Mesothelial cell of epicardium (in vitro differentiated cells): Measurements from ENCODE around the gene NOTCH1. TPM values are rescaled to one million over a fixed set of nuclear protein-coding genes. Genes with fewer than 3 reads are reported as not detected.

Source experiments
- DNase-seq, 2 experiments: peaks; one replicate each; pipeline ENCODE4 v3.0.0; 2021; ENCODE audit warnings: low spot score in 2 of 2; ENCODE audit not compliant: unreplicated experiment in 2 of 2
- H3K27ac Mint-ChIP-seq: 2 replicates; pipeline ENCODE4 v1.8.0; 2021; ENCODE audit warnings: mixed read lengths
- H3K27me3 Mint-ChIP-seq: 2 replicates; pipeline ENCODE4 v1.8.0; 2021; ENCODE audit warnings: low read depth, mixed read lengths
- H3K36me3 Mint-ChIP-seq: 2 replicates; pipeline ENCODE4 v1.8.0; 2021; ENCODE audit warnings: mixed read lengths
- H3K4me1 Mint-ChIP-seq: 2 replicates; pipeline ENCODE4 v1.8.0; 2021; ENCODE audit warnings: mixed read lengths
- H3K4me3 Mint-ChIP-seq: 2 replicates; pipeline ENCODE4 v1.8.0; 2021; ENCODE audit warnings: mild to moderate bottlenecking, moderate library complexity, mixed read lengths
- H3K9me3 Mint-ChIP-seq: 2 replicates; pipeline ENCODE4 v1.8.0; 2021; ENCODE audit warnings: mixed read lengths
- CTCF ChIP-seq: fragments of 200-600 bp; sonication (generic); IDR thresholded peaks from one replicate; pipeline ENCODE4 v1.5.0; 2021; ENCODE audit warnings: antibody characterized with exemption; ENCODE audit not compliant: unreplicated experiment
- total RNA-seq: library from RNA; stranded (reverse); gene quantifications from 3 replicates; pipeline ENCODE4 v1.2.1, GENCODE V29; 2021

NOTCH1 gene
- total RNA-seq, 1 donor from 2014 or later = 107 TPM

- DNase-seq = no peak
- Mint-ChIP-seq H3K9me3 (no peaks in the 10 kb centered on the region), H3K27me3 (no peaks in the 10 kb centered on the region), H3K36me3 (no peaks in the 10 kb centered on the region), H3K4me3 (no peak overlapping the region), H3K27ac (no peak overlapping the region), H3K4me1 (peaks cover 24% of the 10 kb centered on the region)
- no peak for TF ChIP-seq CTCF
Measured at GRCh38 chr9:136538599-136539426, 7.0 kb downstream of the NOTCH1 start.

- H3K36me3 Mint-ChIP-seq = no peaks in the 10 kb centered on the region
Measured at GRCh38 chr9:136537896-136538598, 7.8 kb downstream of the NOTCH1 start.

GRCh38 chr9:136537411-136537810 lies 8.4 kb downstream of the NOTCH1 start:
- Mint-ChIP-seq H3K4me3 (no peak overlapping the region), H3K36me3 (no peaks in the 10 kb centered on the region), H3K27ac (no peak overlapping the region), H3K27me3 (no peaks in the 10 kb centered on the region), H3K4me1 (peaks cover 18% of the 10 kb centered on the region), H3K9me3 (no peaks in the 10 kb centered on the region)
- DNase-seq = no peak
- no peak for TF ChIP-seq CTCF

More at GRCh38 chr9:136537896-136538598, 7.8 kb downstream of the NOTCH1 start:
- DNase-seq = no peak
- Mint-ChIP-seq H3K4me3 (no peak overlapping the region), H3K27ac (no peak overlapping the region), H3K4me1 (peaks cover 19% of the 10 kb centered on the region), H3K27me3 (no peaks in the 10 kb centered on the region), H3K9me3 (no peaks in the 10 kb centered on the region)
- TF ChIP-seq CTCF = no peak

GRCh38 chr9:136536721-136537241 lies 9.1 kb downstream of the NOTCH1 start:
- no peak for DNase-seq
- no peak for TF ChIP-seq CTCF
- no peak overlapping the region for H3K4me3 Mint-ChIP-seq
- H3K27ac Mint-ChIP-seq = no peak overlapping the region
- no peaks in the 10 kb centered on the region for H3K9me3 Mint-ChIP-seq
- H3K27me3 Mint-ChIP-seq = no peaks in the 10 kb centered on the region
- peaks cover 19% of the 10 kb centered on the region for H3K4me1 Mint-ChIP-seq
- H3K36me3 Mint-ChIP-seq = no peaks in the 10 kb centered on the region

GRCh38 chr9:136536051-136536720 lies 9.7 kb downstream of the NOTCH1 start:
- DNase-seq = no peak

More at GRCh38 chr9:136536051-136536720, 9.7 kb downstream of the NOTCH1 start:
- H3K4me1 Mint-ChIP-seq = peaks cover 17% of the 10 kb centered on the region
- H3K4me3 Mint-ChIP-seq = no peak overlapping the region
- no peaks in the 10 kb centered on the region for H3K27me3 Mint-ChIP-seq
- no peaks in the 10 kb centered on the region for H3K36me3 Mint-ChIP-seq
- no peaks in the 10 kb centered on the region for H3K9me3 Mint-ChIP-seq
- H3K27ac Mint-ChIP-seq = no peak overlapping the region
- TF ChIP-seq CTCF = no peak
